ENCODE measurements around the gene IARS2.

DNA sequence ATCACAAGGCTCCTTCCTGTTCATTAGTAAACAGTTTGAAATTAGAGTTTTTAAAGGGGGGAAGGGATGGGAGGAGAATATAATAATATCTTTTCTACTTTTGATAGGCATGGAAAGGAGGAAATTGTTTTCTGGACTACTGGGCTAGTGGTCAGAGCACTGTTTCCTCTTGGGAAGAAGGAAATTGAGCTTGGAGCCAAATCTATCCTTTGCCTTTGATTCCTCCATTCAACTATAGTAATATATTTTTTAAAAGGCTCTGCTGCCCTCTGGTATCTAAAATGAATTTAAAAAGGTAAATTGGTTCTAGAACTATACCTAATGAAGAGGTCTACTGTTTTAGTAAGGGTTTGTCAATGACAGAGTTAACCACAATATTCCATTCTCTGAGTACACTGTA lies 5.9 kb downstream of the IARS2 start:
- no peak for TF ChIP-seq POLR2A (IDR thresholded peaks at IDR 0.05; ENCODE audit: low read depth, low read length)
- TF ChIP-seq POLR2AphosphoS5 (IDR thresholded peaks at IDR 0.05; ENCODE audit: low read depth, low read length) = no peak
